ENCODE measurements around the gene GARS1.

Gene GARS1

GRCh38 chr7:30594048-30594539 lies 584 bp upstream of the GARS1 start:
- Histone ChIP-seq H3K36me3 (ENCODE audit: control insufficient read depth, insufficient read depth, low read length) (no peaks in the 10 kb centered on the region; the same call in 1 of the 2 replicates), H3K4me3 (replicated peaks; ENCODE audit: low read depth, low read length) (peak overlapping the region; percentile 98), H3K27me3 (replicated peaks; ENCODE audit: control insufficient read depth, insufficient read depth, low read length) (no peaks in the 10 kb centered on the region)
- TF ChIP-seq, protein P1, sequence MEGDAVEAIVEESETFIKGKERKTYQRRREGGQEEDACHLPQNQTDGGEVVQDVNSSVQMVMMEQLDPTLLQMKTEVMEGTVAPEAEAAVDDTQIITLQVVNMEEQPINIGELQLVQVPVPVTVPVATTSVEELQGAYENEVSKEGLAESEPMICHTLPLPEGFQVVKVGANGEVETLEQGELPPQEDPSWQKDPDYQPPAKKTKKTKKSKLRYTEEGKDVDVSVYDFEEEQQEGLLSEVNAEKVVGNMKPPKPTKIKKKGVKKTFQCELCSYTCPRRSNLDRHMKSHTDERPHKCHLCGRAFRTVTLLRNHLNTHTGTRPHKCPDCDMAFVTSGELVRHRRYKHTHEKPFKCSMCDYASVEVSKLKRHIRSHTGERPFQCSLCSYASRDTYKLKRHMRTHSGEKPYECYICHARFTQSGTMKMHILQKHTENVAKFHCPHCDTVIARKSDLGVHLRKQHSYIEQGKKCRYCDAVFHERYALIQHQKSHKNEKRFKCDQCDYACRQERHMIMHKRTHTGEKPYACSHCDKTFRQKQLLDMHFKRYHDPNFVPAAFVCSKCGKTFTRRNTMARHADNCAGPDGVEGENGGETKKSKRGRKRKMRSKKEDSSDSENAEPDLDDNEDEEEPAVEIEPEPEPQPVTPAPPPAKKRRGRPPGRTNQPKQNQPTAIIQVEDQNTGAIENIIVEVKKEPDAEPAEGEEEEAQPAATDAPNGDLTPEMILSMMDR (IDR thresholded peaks at IDR 0.05; ENCODE audit: insufficient read depth, low read length, poor library complexity, severe bottlenecking), result no peak
- peak; percentile 54 for DNase-seq (ENCODE audit: extremely low read depth, insufficient read length)

GRCh38 chr7:30595436-30596013 lies 847 bp downstream of the GARS1 start:
- DNase-seq (ENCODE audit: extremely low read depth, insufficient read length), result no peak
- TF ChIP-seq, protein P1 (IDR thresholded peaks at IDR 0.05; ENCODE audit: insufficient read depth, low read length, poor library complexity, severe bottlenecking), result no peak
- Histone ChIP-seq H3K36me3 (ENCODE audit: control insufficient read depth, insufficient read depth, low read length) (no peaks in the 10 kb centered on the region; the same call in 1 of the 2 replicates), H3K27me3 (replicated peaks; ENCODE audit: control insufficient read depth, insufficient read depth, low read length) (no peaks in the 10 kb centered on the region), H3K4me3 (replicated peaks; ENCODE audit: low read depth, low read length) (peak overlapping the region; percentile 98)

DNA sequence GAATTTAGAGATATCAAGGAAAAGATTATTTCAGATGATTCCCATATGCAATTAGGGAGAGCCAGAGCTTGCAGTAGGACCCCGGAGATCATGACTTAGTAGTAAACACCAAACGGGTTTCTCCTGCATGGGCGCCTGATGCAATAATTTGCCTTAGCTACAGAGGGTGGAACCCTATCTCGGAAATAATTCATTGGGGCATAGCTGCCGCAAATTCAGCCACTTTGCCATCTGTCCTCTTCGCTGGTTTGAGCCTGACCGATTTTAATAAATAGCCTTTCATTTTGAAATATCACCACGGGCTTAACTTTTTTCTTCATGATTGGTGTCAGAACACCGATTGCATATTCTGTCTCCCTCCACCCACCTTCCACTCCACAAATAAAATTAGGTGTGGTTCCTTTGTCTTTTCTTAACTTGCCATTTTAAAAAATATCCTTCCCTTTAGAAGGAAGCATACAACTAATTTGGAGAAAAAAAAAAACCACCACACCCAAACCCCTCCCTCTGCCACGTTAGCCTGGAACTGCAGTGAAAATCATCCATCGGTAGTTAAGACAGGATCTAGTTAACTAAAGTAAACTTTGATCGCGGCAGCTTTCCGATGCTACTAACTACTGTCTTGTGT lies 1.4 kb downstream of the GARS1 start:
- H3K36me3 ChIP-seq (ENCODE audit: control insufficient read depth, insufficient read depth, low read length), result peaks cover 2% of the 10 kb centered on the region
- no peak for DNase-seq (ENCODE audit: extremely low read depth, insufficient read length)

DNA sequence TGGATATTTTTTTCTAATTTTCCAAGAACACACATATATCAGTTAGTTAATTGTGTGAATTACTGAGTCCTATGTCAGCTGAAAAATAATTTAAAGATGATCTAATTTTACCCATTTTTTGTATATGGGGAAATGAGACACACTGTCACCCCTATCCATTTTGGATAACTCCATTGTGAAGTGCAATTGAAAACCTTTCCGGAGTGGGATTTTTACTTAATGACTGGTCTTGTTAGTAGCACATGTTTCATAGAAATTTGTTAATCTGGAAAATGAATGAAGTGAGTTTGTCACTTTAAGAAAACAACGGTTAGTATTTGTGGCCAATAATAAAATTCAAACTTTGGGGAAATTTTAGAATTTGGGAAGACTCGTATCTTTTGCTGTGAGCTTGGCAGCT lies 2.0 kb downstream of the GARS1 start:
- Histone ChIP-seq H3K36me3 (ENCODE audit: control insufficient read depth, insufficient read depth, low read length) (peaks cover 2% of the 10 kb centered on the region), H3K27me3 (replicated peaks; ENCODE audit: control insufficient read depth, insufficient read depth, low read length) (no peaks in the 10 kb centered on the region), H3K4me3 (replicated peaks; ENCODE audit: low read depth, low read length) (peak overlapping the region; percentile 98)
- TF ChIP-seq, protein P1 (IDR thresholded peaks at IDR 0.05; ENCODE audit: insufficient read depth, low read length, poor library complexity, severe bottlenecking), result no peak
- DNase-seq (ENCODE audit: extremely low read depth, insufficient read length), result no peak

More for the DNA sequence above, 1.4 kb downstream of the GARS1 start:
- peak overlapping the region; percentile 98 for H3K4me3 ChIP-seq (replicated peaks; ENCODE audit: low read depth, low read length)
- no peaks in the 10 kb centered on the region for H3K27me3 ChIP-seq (replicated peaks; ENCODE audit: control insufficient read depth, insufficient read depth, low read length)
- TF ChIP-seq, protein P1 (IDR thresholded peaks at IDR 0.05; ENCODE audit: insufficient read depth, low read length, poor library complexity, severe bottlenecking), result no peak

DNA sequence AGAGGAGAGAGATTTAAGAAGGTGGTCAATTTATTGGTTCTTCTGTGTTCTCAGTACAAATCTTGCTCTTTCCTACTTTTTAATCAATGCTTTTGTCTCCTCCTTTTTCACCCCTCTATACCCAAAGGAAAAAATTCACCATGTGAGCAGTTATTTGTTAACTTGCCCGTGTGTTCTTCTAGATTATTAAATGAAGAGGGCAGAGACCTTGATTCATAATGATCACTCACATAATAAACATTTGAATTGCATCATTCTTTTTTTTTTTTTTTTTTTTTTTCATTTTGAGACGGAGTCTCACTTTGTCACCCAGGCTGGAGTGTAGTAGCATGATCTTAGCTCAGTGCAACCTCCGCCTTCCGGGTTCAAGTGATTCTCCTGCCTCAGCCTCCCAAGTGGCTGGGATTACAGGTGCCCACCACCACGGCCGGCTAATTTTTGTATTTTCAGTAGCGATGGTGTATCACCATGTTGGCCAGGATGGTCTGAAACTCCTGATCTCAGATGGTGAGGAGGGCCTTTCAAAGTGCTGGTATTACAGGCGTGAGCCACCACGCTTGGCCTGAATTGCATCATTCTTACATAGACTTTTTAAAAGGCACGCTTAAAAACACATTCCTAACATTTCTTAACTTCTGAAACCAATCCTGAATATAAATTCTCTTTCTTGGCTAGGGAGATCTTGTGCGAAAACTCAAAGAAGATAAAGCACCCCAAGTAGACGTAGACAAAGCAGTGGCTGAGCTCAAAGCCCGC lies 3.6 kb downstream of the GARS1 start:
- H3K36me3 ChIP-seq (ENCODE audit: control insufficient read depth, insufficient read depth, low read length), result peaks cover 2% of the 10 kb centered on the region
- DNase-seq (ENCODE audit: extremely low read depth, insufficient read length), result no peak
- no peak overlapping the region for H3K4me3 ChIP-seq (replicated peaks; ENCODE audit: low read depth, low read length)
- H3K27me3 ChIP-seq (replicated peaks; ENCODE audit: control insufficient read depth, insufficient read depth, low read length), result no peaks in the 10 kb centered on the region
- TF ChIP-seq, protein P1 (IDR thresholded peaks at IDR 0.05; ENCODE audit: insufficient read depth, low read length, poor library complexity, severe bottlenecking), result no peak

Measured in GM06990 (cell line).